GM12892 (cell line): ENCODE measurements around the gene ZDHHC11B.
"Not testable (repeated sequence)": the region's sequence is repeated elsewhere in the genome, so short reads cannot be mapped to it uniquely, and the experiment has no call there.

Experiments
- POLR2A ChIP-seq: IDR thresholded peaks from 2 replicates; pipeline ENCODE4 v1.6.1; 2011; ENCODE audit warnings: low read depth, low read length, control low read depth
- POLR2AphosphoS5 ChIP-seq: IDR thresholded peaks from 2 replicates; pipeline ENCODE4 v1.6.1; 2011; ENCODE audit warnings: low read depth, low read length, control low read depth

- TF ChIP-seq POLR2A, POLR2AphosphoS5: not testable (repeated sequence)
These were observed 70.1 kb downstream of the ZDHHC11B start for GRCh38 chr5:714215-715118.
